KBM-7 (cell line): Measurements from ENCODE around the gene MSANTD7.
"Not testable (repeated sequence)": the region's sequence is repeated elsewhere in the genome, so short reads cannot be mapped to it uniquely, and the experiment has no call there.

Experiments used
- DNase-seq: peaks from one replicate; pipeline ENCODE4 v3.0.0-alpha.2; 2015
- in situ Hi-C: fragments of 300-500 bp; cut with MboI; formaldehyde crosslinking; loops from 2 replicates; pipeline ENCODE4 v1.14.3; 2020; ENCODE audit warnings: low sequenced_read_pairs, low pct_unique_long_range_greater_than_20kb, mixed read lengths

The MSANTD7 gene

GRCh38 chr10:14837757-14838581 lies at the start of gene MSANTD7, which contains the start of the genes CDNF and HSPA14:
Gene MSANTD7, plus strand, starts transcription at chr10:14838306. Its CDS starts 3,979 bp downstream, at chr10:14842285.
Gene CDNF, minus strand, starts transcription at chr10:14838037. Its CDS starts 91 bp downstream, at chr10:14837946.
Gene HSPA14, plus strand, starts transcription at chr10:14838306. Its CDS starts 97 bp downstream, at chr10:14838403.
- in situ Hi-C loops, result loop anchor here (25.0 kb wide), 1 partner anchor 301 kb away; no protein-coding TSS in a partner anchor
- peak; percentile 99 for DNase-seq

- no peak for DNase-seq
Observed at GRCh38 chr10:14798636-14799035, 39.5 kb upstream of the MSANTD7 start.

GRCh38 chr10:14800397-14800796 lies 37.7 kb upstream of the MSANTD7 start:
- in situ Hi-C loops, result no loop called here

More at GRCh38 chr10:14798636-14799035, 39.5 kb upstream of the MSANTD7 start:
- in situ Hi-C loops, result no loop called here

GRCh38 chr10:14801723-14802122 lies 36.4 kb upstream of the MSANTD7 start:
- DNase-seq, result no peak
- in situ Hi-C loops, result no loop called here

More at GRCh38 chr10:14800397-14800796, 37.7 kb upstream of the MSANTD7 start:
- DNase-seq, result no peak

GRCh38 chr10:14803827-14804226 lies 34.3 kb upstream of the MSANTD7 start:
- DNase-seq, result no peak
- in situ Hi-C loops, result no loop called here

GRCh38 chr10:14806318-14806717 lies 31.8 kb upstream of the MSANTD7 start:
- in situ Hi-C loops, result no loop called here

GRCh38 chr10:14810969-14811953 lies 26.8 kb upstream of the MSANTD7 start:
- DNase-seq, result no peak
- in situ Hi-C loops, result no loop called here

More at GRCh38 chr10:14806318-14806717, 31.8 kb upstream of the MSANTD7 start:
- no peak for DNase-seq

- in situ Hi-C loops, result no loop called here
- no peak for DNase-seq
Observed at GRCh38 chr10:14812271-14812670, 25.8 kb upstream of the MSANTD7 start.

- in situ Hi-C loops, result no loop called here
- DNase-seq, result no peak
Observed at GRCh38 chr10:14815681-14816080, 22.4 kb upstream of the MSANTD7 start.

- in situ Hi-C loops, result not testable (repeated sequence)
Observed at GRCh38 chr10:14816717-14817116, 21.4 kb upstream of the MSANTD7 start.

GRCh38 chr10:14820010-14820774 lies 17.9 kb upstream of the MSANTD7 start:
- no peak for DNase-seq
- in situ Hi-C loops, result no loop called here

More at GRCh38 chr10:14816717-14817116, 21.4 kb upstream of the MSANTD7 start:
- not testable (repeated sequence) for DNase-seq

- peak; percentile 36 for DNase-seq
- in situ Hi-C loops, result no loop called here
Observed at GRCh38 chr10:14820775-14821154, 17.3 kb upstream of the MSANTD7 start.

- in situ Hi-C loops, result no loop called here
- no peak for DNase-seq
Observed at GRCh38 chr10:14821635-14822375, 16.3 kb upstream of the MSANTD7 start.

GRCh38 chr10:14822879-14823755 lies 15.0 kb upstream of the MSANTD7 start:
- in situ Hi-C loops, result no loop called here

GRCh38 chr10:14823966-14824365 lies 14.1 kb upstream of the MSANTD7 start:
- in situ Hi-C loops, result no loop called here

More at GRCh38 chr10:14822879-14823755, 15.0 kb upstream of the MSANTD7 start:
- peak; percentile 57 for DNase-seq

GRCh38 chr10:14826076-14826829 lies 11.9 kb upstream of the MSANTD7 start:
- DNase-seq, result no peak
- in situ Hi-C loops, result loop anchor here (25.0 kb wide), 1 partner anchor 289 kb away; no protein-coding TSS in a partner anchor

More at GRCh38 chr10:14823966-14824365, 14.1 kb upstream of the MSANTD7 start:
- no peak for DNase-seq
